HepG2 (cell line): ENCODE results near the gene FAM174C. TPM values are rescaled to one million over a fixed set of nuclear protein-coding genes. Genes with fewer than 3 reads are reported as not detected.

ENCODE experiments used
- CC2D1A ChIP-seq: sonication (generic); formaldehyde crosslinking; IDR thresholded peaks from 2 replicates; pipeline ENCODE4 v1.8.1; 2023; ENCODE audit warnings: mild to moderate bottlenecking, missing genetic modification reagents
- CREB1 ChIP-seq, 2 experiments: fragments of 450-650 bp in 1 of 2; IDR thresholded peaks; 2 replicates each; pipeline ENCODE4 v1.6.1; 2016 to 2017; ENCODE audit warnings: control low read depth in 1 of 2, mild to moderate bottlenecking in 1 of 2, missing compliant biosample characterization in 1 of 2, missing genetic modification characterization in 1 of 2
- DNMT3B ChIP-seq: conservative IDR thresholded peaks from 2 replicates; pipeline ENCODE4 v1.6.1; 2016; ENCODE audit warnings: missing biosample characterization, control low read depth
- KLF11 ChIP-seq: IDR thresholded peaks from 2 replicates; pipeline ENCODE4 v1.6.1; 2016; ENCODE audit warnings: missing compliant biosample characterization
- KLF6 ChIP-seq: IDR thresholded peaks from 2 replicates; pipeline ENCODE4 v1.8.0; 2016; ENCODE audit warnings: missing biosample characterization, missing genetic modification reagents
- PHF8 ChIP-seq: sonication (generic); formaldehyde crosslinking; IDR thresholded peaks from 2 replicates; pipeline ENCODE4 v1.5.0; 2020; ENCODE audit warnings: missing genetic modification reagents
- POLR2A ChIP-seq, 2 experiments: IDR thresholded peaks; 2 replicates each; pipeline ENCODE4 v1.6.1; 2011; ENCODE audit warnings: low read depth in 2 of 2, low read length in 2 of 2, mild to moderate bottlenecking in 1 of 2, moderate library complexity in 1 of 2; ENCODE audit not compliant: insufficient read depth in 1 of 2
- PTBP1 ChIP-seq: fragments of 200-400 bp; formaldehyde crosslinking; IDR thresholded peaks from 2 replicates; pipeline ENCODE4 v1.6.1; 2018; ENCODE audit warnings: low read length, low read depth; ENCODE audit not compliant: poor library complexity, severe bottlenecking
- RBM39 ChIP-seq: fragments of 200-400 bp; formaldehyde crosslinking; IDR thresholded peaks from one replicate; pipeline ENCODE4 v1.6.1; 2018; ENCODE audit warnings: antibody characterized with exemption, mild to moderate bottlenecking, low read depth, low read length; ENCODE audit not compliant: poor library complexity, severe bottlenecking
- RCOR2 ChIP-seq: IDR thresholded peaks from 2 replicates; pipeline ENCODE4 v1.6.1; 2016; ENCODE audit warnings: missing biosample characterization, missing genetic modification reagents
- REL ChIP-seq: sonication (generic); formaldehyde crosslinking; conservative IDR thresholded peaks from 2 replicates; pipeline ENCODE4 v1.8.0; 2022; ENCODE audit warnings: mild to moderate bottlenecking, missing genetic modification reagents, moderate library complexity
- SP5 ChIP-seq: IDR thresholded peaks from 2 replicates; pipeline ENCODE4 v1.6.1; 2016; ENCODE audit warnings: low read depth, borderline replicate concordance
- TP53 ChIP-seq: sonication (generic); formaldehyde crosslinking; conservative IDR thresholded peaks from 2 replicates; pipeline ENCODE4 v1.4.0; 2020; ENCODE audit warnings: missing genetic modification reagents
- ZBTB20 ChIP-seq: sonication (generic); formaldehyde crosslinking; IDR thresholded peaks from 2 replicates; pipeline ENCODE4 v1.8.1; 2023; ENCODE audit warnings: missing genetic modification reagents, low read depth, mild to moderate bottlenecking, borderline replicate concordance
- ZMYM2 ChIP-seq: sonication (generic); formaldehyde crosslinking; IDR thresholded peaks from 2 replicates; pipeline ENCODE4 v1.8.0; 2022; ENCODE audit warnings: mild to moderate bottlenecking, missing genetic modification reagents
- ZNF614 ChIP-seq: IDR thresholded peaks from 2 replicates; pipeline ENCODE4 v1.6.1; 2018; ENCODE audit warnings: missing biosample characterization, missing genetic modification reagents, inconsistent platforms, borderline replicate concordance
- ZNF709 ChIP-seq: sonication (generic); formaldehyde crosslinking; IDR thresholded peaks from 2 replicates; pipeline ENCODE4 v1.5.0; 2020; ENCODE audit warnings: mild to moderate bottlenecking, missing genetic modification reagents
- ZNF737 ChIP-seq: sonication (generic); formaldehyde crosslinking; IDR thresholded peaks from 2 replicates; pipeline ENCODE4 v1.5.0; 2020; ENCODE audit warnings: missing genetic modification reagents, mild to moderate bottlenecking, borderline replicate concordance
- ZNF776 ChIP-seq: sonication (generic); formaldehyde crosslinking; IDR thresholded peaks from 2 replicates; pipeline ENCODE4 v1.4.0; 2020; ENCODE audit warnings: mild to moderate bottlenecking, missing genetic modification reagents
- ZNF780A ChIP-seq: sonication (generic); formaldehyde crosslinking; IDR thresholded peaks from 2 replicates; pipeline ENCODE4 v1.8.0; 2022; ENCODE audit warnings: mild to moderate bottlenecking, missing genetic modification reagents, moderate library complexity
- ZNF841 ChIP-seq: sonication (generic); formaldehyde crosslinking; IDR thresholded peaks from 2 replicates; pipeline ENCODE4 v1.8.1; 2023; ENCODE audit warnings: missing genetic modification reagents, borderline replicate concordance
- ZNF878 ChIP-seq: sonication (generic); formaldehyde crosslinking; IDR thresholded peaks from 2 replicates; pipeline ENCODE4 v1.8.1; 2023; ENCODE audit warnings: mild to moderate bottlenecking, missing genetic modification reagents, moderate library complexity
- polyA plus RNA-seq, 8 experiments: library from polyadenylated mRNA; depleted of rRNA in 3 of 8; stranded (reverse) in 7 of 8; unstranded in 1 of 8; fragments of >200 nt; fragmentation: Illumina TruSeq in 4 of 8; extraction: Trizol in 4 of 8; gene quantifications; 2 replicates each; pipeline versions ENCODE4 v1.2.1 to v1.2.3, GENCODE V29; 2011 to 2016; ENCODE audit warnings: low read depth in 4 of 8, missing spikeins in 1 of 8, mixed read lengths in 1 of 8; ENCODE audit not compliant: insufficient read depth in 1 of 8
- total RNA-seq, 5 experiments: library from RNA; depleted of rRNA; stranded (reverse); fragments of >200 nt; fragmentation: Illumina TruSeq; extraction: Trizol; gene quantifications; 2 replicates each; pipeline ENCODE4 v1.2.3, GENCODE V29; 2016; ENCODE audit warnings: low read depth in 1 of 5
- TF ChIP-seq, protein P1 (sequence below), 2 experiments: fragments of 450-650 bp in 1 of 2; sonication (generic) in 1 of 2; formaldehyde crosslinking; IDR thresholded peaks; 2 replicates each; pipeline versions ENCODE4 v1.5.0 to v1.8.0; 2020 to 2022; ENCODE audit warnings: mild to moderate bottlenecking in 1 of 2, missing genetic modification reagents in 1 of 2
- TF ChIP-seq, protein P2 (sequence below): sonication (generic); formaldehyde crosslinking; IDR thresholded peaks from 2 replicates; pipeline ENCODE4 v1.4.0; 2020; ENCODE audit warnings: missing genetic modification reagents
- TF ChIP-seq, protein P3 (sequence below): sonication (generic); formaldehyde crosslinking; IDR thresholded peaks from 2 replicates; pipeline ENCODE4 v1.4.0; 2020; ENCODE audit warnings: mild to moderate bottlenecking, low read depth, missing genetic modification reagents
- TF ChIP-seq, protein P4 (sequence below): sonication (generic); formaldehyde crosslinking; IDR thresholded peaks from 2 replicates; pipeline ENCODE4 v1.8.1; 2023; ENCODE audit warnings: missing genetic modification reagents, inconsistent platforms, borderline replicate concordance

Gene FAM174C
- total and polyA plus RNA-seq, 2 of the 13 experiments (the other 11 are each of a cell fraction or from before 2014, with no cell fraction given) = 19.5 to 31.3 TPM

DNA sequence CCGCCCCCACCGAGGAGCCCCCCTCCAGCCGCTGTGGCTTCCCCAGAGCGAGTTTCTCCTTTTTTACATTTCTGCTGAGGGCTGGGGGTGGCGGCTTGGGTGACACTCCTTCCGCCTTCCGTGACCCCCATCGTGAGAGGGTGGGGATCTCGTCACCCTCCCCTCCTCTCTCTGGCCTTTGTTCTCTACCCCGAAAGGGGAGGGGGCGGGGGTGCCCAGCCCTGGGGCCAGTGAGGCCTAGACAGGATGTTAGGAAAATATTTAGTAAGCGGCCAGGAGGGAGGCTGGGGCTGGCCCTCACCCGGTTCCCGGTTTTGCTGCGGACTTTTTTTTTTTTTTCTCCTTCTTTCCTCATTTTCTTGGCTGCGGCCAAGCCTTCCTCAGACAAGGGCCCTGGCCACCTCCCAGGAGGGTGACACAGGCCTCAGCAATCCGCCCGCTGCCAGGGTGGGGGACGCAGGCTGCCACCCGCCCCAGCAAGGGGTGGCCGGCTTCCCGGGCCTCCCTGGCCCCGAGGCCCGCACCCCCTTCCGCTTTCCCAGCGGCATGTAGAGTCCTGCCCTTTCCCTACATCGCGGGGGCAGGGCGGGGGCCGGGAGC is 23.0 kb upstream of the FAM174C start (continued):
- TF ChIP-seq ZBTB20 = no peak
- TF ChIP-seq, protein P1, sequence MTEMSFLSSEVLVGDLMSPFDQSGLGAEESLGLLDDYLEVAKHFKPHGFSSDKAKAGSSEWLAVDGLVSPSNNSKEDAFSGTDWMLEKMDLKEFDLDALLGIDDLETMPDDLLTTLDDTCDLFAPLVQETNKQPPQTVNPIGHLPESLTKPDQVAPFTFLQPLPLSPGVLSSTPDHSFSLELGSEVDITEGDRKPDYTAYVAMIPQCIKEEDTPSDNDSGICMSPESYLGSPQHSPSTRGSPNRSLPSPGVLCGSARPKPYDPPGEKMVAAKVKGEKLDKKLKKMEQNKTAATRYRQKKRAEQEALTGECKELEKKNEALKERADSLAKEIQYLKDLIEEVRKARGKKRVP (CRISPR knock-in tag; IDR thresholded peaks at IDR 0.05) = 0 out of 4 replicates have a peak, but pooled peaks of 1 of the 2 experiments have one; percentile 5
- 0 out of 2 replicates have a peak, but pooled peaks have one; percentile 4 for TF ChIP-seq CREB1 (IDR thresholded peaks at IDR 0.05)
- TF ChIP-seq CREB1 (CRISPR knock-in tag; IDR thresholded peaks at IDR 0.05) = peak; percentile 19; the same call in 1 of the 2 replicates
- no peak for TF ChIP-seq KLF11 (CRISPR knock-in tag)
- TF ChIP-seq ZNF776 (CRISPR knock-in tag) = no peak
- TF ChIP-seq REL = no peak
- TF ChIP-seq, protein P2, sequence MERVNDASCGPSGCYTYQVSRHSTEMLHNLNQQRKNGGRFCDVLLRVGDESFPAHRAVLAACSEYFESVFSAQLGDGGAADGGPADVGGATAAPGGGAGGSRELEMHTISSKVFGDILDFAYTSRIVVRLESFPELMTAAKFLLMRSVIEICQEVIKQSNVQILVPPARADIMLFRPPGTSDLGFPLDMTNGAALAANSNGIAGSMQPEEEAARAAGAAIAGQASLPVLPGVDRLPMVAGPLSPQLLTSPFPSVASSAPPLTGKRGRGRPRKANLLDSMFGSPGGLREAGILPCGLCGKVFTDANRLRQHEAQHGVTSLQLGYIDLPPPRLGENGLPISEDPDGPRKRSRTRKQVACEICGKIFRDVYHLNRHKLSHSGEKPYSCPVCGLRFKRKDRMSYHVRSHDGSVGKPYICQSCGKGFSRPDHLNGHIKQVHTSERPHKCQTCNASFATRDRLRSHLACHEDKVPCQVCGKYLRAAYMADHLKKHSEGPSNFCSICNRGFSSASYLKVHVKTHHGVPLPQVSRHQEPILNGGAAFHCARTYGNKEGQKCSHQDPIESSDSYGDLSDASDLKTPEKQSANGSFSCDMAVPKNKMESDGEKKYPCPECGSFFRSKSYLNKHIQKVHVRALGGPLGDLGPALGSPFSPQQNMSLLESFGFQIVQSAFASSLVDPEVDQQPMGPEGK (CRISPR knock-in tag) = peak; percentile 96
- TF ChIP-seq ZNF878 (CRISPR knock-in tag) = no peak
- no peak for TF ChIP-seq POLR2A (IDR thresholded peaks at IDR 0.05; ENCODE audit: insufficient read depth in 1 of 2, low read depth in 2 of 2, low read length in 2 of 2)
- no peak for TF ChIP-seq ZNF841
- peak; percentile 43 for TF ChIP-seq RBM39
- peak; percentile 98 for TF ChIP-seq SP5 (CRISPR knock-in tag)
- TF ChIP-seq TP53 (CRISPR knock-in tag) = no peak
- TF ChIP-seq RCOR2 (CRISPR knock-in tag) = no peak
- peak; percentile 29 for TF ChIP-seq PTBP1
- TF ChIP-seq, protein P3, sequence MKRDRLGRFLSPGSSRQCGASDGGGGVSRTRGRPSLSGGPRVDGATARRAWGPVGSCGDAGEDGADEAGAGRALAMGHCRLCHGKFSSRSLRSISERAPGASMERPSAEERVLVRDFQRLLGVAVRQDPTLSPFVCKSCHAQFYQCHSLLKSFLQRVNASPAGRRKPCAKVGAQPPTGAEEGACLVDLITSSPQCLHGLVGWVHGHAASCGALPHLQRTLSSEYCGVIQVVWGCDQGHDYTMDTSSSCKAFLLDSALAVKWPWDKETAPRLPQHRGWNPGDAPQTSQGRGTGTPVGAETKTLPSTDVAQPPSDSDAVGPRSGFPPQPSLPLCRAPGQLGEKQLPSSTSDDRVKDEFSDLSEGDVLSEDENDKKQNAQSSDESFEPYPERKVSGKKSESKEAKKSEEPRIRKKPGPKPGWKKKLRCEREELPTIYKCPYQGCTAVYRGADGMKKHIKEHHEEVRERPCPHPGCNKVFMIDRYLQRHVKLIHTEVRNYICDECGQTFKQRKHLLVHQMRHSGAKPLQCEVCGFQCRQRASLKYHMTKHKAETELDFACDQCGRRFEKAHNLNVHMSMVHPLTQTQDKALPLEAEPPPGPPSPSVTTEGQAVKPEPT (CRISPR knock-in tag) = no peak
- no peak for TF ChIP-seq ZMYM2 (CRISPR knock-in tag)
- no peak for TF ChIP-seq ZNF737 (CRISPR knock-in tag)
- peak; percentile 46 for TF ChIP-seq PHF8
- TF ChIP-seq CC2D1A (CRISPR knock-in tag) = no peak
- TF ChIP-seq KLF6 = no peak
- TF ChIP-seq ZNF780A (CRISPR knock-in tag) = no peak
- TF ChIP-seq, protein P4, sequence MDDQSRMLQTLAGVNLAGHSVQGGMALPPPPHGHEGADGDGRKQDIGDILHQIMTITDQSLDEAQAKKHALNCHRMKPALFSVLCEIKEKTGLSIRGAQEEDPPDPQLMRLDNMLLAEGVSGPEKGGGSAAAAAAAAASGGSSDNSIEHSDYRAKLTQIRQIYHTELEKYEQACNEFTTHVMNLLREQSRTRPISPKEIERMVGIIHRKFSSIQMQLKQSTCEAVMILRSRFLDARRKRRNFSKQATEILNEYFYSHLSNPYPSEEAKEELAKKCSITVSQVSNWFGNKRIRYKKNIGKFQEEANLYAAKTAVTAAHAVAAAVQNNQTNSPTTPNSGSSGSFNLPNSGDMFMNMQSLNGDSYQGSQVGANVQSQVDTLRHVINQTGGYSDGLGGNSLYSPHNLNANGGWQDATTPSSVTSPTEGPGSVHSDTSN (CRISPR knock-in tag) = no peak
- peak; percentile 37; the same call in 1 of the 2 replicates for TF ChIP-seq ZNF709
- no peak for TF ChIP-seq ZNF614
- TF ChIP-seq DNMT3B (CRISPR knock-in tag) = no peak
